Non-pigmented ciliary epithelial cell (primary cell): ENCODE results near the gene CNDP1.
"Not testable (repeated sequence)": the region's sequence is repeated elsewhere in the genome, so short reads cannot be mapped to it uniquely, and the experiment has no call there.

ENCODE experiments used
- DNase-seq: peaks from one replicate; pipeline ENCODE4 v3.0.0-alpha.2; 2010; ENCODE audit warnings: low read depth

Gene CNDP1, protein sequence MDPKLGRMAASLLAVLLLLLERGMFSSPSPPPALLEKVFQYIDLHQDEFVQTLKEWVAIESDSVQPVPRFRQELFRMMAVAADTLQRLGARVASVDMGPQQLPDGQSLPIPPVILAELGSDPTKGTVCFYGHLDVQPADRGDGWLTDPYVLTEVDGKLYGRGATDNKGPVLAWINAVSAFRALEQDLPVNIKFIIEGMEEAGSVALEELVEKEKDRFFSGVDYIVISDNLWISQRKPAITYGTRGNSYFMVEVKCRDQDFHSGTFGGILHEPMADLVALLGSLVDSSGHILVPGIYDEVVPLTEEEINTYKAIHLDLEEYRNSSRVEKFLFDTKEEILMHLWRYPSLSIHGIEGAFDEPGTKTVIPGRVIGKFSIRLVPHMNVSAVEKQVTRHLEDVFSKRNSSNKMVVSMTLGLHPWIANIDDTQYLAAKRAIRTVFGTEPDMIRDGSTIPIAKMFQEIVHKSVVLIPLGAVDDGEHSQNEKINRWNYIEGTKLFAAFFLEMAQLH

DNA sequence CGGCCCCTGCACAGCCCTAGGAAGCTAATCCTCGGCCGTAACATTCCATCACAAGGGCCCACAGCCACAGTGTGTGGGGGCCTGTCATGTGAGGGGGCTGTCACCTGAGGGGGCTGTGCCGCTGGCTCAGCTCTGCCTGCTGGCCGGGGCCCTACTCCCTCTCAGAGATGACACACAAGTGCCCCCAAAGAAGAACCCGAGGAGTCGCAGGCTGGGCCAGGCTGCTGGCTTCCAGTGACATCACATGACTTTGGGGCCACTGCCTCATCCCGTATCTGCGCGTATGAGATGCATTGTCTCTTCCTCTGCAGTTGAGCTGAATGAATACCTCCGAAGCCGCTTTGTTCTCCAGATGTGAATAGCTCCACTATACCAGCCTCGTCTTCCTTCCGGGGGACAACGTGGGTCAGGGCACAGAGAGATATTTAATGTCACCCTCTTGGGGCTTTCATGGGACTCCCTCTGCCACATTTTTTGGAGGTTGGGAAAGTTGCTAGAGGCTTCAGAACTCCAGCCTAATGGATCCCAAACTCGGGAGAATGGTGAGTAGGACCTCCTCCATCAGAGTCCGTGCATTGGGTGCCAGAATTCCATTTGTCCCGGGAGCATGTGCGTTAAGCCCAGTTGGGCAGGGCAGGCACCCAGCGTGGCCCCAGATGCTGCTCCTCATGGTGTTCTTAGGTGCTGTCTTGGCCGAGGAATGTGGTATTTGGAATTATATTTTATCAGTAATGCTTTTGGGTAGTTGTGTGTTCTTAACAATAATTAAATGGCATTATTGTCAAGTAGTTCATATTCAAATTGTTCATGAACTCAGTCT is at the start of gene CNDP1:
CNDP1 (plus strand) TSS at position 351 of the 820 bp plus-strand sequence; CDS start at position 519, 168 bp downstream.
- no peak for DNase-seq

DNA sequence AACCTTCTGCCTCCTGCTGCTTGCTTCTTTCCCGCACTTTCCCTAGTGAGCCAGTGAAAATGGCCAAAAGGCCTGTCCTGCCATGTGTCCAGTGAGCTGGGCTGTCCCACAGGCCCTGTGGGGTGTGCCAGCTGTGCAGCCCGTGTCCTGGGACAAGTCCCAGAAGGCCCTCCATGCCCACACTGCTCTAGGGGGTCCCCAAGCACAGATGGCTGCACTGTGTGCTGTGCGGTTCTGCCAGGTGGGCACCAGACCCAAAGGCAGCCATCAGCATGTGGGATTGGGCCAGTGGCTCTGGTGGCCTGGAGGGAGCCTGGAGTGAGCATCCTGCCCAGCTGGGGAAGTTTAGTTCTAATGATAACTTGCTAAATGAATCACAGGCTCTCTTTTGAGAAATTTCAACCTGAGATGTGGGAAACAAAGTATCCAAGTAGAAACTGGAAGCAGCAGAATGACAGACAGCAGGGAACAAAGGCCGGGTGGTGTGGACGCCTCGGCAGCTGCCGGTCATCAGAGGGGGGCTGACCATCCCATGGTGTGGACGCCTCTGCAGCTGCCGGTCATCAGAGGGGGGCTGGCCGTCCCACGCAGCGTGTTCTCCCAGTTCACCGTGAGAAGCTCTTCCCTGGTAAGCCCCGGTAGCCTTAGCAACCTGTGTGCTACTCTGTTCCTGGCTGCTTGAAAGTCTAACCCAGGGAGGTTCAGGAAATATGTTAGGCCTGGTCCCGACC is 48.0 kb upstream of the CNDP1 start:
- no peak for DNase-seq

DNA sequence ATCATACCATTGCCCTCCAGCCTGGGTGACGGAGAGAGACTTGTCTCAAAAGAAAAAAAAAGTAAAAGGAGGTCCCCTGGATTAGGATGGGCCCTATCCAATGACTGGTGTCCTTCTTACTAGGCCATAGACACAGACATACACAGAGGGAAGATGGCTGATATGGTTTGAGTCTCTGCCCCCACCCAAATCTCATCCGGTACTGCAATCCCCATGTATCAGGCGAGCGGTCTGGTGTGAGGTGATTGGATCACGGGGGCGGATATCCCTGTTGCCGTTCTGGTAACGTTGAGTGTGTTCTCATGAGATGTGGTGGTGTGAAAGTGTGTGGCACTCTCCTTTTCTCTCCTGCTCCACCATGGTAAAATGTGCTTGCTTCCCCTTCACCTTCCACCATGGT is 45.9 kb upstream of the CNDP1 start:
- no peak for DNase-seq

DNA sequence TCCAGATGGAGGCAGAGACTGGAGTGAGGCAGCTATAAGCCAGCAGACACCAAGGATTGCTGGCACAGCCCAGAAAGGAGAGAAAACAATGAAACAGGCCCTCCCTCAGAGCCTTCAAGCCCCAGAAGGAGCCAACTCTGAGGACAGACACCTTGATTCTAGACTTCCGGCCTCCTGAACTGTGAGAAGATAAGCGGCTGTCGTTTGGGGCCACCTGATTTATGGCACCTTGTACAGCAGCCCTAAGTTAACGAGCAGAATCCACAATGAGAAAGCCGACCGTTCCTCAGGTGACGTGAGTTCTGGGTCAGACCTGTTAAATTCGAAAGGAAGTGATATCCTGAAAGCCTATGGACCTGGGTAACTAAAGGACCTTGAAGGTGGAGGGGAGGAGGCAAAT is 45.4 kb upstream of the CNDP1 start:
- DNase-seq = no peak

DNA sequence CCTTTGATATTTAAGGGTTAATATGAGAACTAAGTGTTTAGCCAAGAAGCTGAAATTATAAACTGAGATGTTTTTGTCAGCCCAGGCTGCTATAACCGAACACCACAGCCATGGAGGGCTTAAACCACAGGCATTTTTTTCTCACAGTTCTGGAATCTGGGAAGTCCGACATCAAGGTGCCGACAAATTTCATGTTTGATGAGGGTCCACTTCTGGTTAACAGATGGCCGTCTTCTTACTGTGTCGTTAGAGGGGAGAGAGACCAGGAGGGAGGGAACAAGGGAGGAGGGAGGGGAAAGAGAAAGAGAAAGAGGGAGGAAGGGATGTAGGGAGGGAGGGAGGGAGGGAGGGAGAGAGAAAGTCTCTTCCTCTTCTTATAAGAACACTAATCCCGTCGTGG is 44.6 kb upstream of the CNDP1 start:
- no peak for DNase-seq

DNA sequence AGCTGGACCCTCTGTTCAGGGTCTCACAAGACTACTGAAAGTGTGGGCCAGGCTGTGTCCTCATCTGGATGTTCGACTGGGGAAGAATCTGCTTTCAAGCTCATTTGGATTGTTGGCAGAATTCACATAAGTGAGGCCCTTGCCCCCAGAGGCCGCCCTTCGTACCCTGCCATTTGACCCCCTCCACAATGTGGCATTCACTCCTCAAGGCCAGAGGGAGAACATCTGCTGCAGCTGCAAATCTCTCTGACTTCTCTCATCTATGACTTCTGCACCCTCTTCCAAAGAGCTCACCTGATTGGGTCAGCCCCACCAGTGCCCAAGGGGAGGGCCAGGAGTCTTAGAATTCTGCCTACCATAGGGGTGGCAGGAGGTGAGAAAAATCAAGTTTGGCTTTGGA is 42.0 kb upstream of the CNDP1 start:
- no peak for DNase-seq

DNA sequence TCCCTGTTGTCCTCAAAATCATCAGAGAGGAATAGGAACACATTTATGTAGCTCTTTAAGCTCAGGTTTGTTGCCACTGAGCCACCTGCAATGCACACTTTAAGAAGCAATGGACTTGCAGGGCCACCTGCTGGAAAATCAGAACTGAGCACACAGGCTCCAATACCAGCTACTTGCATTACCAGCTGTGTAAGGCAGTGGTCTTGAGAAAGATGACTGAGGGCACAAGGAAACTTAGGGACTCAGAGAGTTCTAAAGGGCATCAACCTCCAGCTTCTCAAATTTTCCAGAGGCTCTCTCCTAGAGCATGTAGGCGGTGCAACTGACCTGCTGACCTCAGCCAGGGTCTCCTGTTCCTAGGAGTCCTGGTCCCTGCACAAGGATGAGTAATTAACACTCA is 40.6 kb upstream of the CNDP1 start:
- peak; percentile 44 for DNase-seq

DNA sequence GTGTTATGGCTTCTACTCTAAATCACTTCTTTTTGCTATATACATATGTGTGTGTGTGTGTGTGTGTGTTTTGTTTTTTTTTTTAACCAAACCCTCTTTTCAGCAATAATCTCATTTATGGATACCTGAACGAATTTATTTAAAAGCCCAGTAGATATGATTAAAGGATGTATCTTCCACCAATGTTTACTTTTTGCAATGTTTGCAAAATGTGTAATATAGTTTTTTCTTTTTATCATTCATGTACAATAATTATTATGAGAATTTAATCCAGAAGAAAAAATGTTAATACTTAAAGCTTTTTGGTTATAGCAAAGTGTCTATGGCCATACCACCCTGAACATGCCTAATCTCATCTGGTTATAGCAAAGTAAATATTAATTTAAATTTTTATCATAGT is 39.8 kb upstream of the CNDP1 start:
- DNase-seq = no peak

DNA sequence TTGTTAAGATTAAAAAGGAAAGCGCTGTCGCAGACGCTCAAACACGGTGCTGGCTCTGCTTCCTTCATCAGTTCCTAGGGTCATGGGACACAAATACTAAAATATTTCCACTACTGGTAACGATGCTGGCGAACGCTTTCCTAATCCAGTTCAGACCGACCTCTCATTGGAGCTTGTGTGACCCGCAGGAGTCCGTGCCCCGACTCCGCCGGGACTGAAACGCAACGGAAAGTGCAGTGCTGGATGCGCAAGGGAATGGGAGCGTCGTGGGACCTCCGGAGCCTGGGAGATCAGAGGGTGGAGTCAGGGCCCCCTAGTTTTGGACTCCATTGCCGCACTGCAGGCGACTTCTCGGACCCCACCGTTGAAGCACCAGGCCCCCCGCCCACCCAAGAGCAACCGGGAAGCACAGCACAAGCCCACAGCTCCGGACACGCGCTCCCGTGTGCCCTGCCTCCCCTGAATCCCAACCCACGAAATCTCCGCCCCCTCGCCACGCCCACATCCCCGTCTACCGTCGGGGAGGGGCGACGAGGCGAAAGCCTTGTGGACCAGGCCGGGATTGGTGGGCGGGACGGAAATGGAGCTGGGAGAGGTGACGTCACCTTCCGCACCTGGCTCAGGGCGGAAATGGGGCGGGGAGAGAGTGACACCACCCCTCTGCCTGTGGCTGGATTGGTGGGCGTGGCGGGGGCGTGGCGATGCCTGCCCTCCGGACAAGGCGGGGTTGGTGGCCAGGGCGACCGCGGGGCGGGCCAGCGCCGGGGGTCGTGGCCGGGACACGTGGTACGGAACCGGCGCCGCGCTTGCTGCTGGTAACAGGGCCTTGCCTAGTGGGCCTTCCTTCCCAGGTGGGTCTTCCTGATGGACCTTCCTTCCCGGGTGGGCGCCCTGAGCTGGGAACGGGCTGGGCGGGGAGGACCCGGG is 38.5 kb upstream of the CNDP1 start, which contains the start of gene CNDP2:
CNDP2 (plus strand) TSS at position 783 of the 927 bp plus-strand sequence. CDS start 3,611 bp downstream, outside the sequence.
- DNase-seq = peak; percentile 91

DNA sequence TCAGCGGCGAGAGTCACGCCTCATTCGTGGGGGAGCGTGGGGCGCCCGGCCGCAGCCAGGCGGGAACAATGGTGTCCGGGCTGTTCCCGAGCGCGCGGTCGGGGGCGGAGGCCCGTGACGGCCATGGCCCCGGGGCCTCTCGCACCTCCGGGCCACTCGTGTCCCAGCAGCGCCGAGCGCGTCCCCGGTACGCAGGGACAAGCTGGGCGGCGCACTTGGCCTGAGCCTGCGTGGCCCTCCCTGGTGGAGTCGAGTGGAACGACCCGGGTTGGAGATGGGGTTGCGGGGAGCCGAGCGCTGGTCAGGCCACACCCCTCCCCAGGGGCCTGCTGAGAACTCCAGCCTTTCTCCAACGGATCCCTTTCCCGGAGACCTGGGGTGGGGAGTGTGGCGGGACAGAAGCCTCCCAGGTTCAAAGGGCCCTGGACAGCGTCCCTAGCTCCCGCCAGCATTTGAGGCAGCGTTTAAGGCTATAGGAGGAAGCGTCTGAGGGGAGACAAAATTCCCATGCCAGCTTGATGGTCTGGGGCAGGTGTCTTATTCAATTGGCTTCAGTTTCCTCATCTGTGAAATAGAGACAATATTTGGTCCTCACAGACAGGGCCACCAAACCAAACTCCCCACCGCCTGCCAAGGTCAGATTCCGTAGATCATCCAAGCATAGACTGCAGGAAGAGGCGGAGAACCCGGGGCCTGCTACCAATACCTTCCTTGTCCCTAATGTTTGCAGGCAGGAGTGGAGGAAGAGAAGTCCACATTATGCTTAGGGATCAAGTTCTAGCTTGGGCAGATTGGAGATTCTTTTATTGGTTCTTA is 37.6 kb upstream of the CNDP1 start:
- DNase-seq = no peak

DNA sequence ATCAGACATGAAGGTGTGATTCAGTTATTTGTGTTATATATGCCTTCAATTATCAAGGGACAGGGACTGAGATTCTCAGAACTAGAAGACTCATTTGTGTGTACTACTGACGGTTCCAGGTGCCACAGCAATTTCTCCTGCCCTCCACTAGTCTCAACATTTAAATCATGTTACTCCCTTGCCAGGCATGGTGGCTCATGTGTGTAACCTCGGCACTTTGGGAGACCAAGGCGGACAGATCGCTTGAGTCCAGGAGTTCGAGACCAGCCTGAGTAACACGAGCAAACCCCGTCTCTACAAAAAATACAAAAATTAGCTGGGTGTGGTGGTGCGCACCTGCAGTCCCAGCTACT is 37.0 kb upstream of the CNDP1 start:
- DNase-seq = no peak

DNA sequence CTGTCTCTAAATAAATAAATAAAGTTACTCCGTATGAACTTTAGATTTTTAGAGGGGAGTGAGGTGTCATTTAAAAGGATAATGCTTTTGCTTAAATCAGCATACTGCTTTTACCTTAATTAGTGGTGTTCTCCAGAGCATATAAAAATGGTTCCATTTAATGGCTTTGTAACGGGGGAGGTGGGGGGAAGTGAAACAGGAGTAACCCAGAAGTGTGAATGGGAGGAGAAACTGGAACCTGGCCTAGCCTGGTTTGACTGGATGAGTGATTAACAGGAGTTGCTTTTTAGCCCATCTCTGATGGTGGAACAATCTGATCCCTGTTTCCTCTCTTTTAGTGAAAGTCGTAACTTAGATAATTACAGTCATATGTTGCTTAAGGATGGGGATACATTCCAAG is 36.5 kb upstream of the CNDP1 start:
- no peak for DNase-seq

DNA sequence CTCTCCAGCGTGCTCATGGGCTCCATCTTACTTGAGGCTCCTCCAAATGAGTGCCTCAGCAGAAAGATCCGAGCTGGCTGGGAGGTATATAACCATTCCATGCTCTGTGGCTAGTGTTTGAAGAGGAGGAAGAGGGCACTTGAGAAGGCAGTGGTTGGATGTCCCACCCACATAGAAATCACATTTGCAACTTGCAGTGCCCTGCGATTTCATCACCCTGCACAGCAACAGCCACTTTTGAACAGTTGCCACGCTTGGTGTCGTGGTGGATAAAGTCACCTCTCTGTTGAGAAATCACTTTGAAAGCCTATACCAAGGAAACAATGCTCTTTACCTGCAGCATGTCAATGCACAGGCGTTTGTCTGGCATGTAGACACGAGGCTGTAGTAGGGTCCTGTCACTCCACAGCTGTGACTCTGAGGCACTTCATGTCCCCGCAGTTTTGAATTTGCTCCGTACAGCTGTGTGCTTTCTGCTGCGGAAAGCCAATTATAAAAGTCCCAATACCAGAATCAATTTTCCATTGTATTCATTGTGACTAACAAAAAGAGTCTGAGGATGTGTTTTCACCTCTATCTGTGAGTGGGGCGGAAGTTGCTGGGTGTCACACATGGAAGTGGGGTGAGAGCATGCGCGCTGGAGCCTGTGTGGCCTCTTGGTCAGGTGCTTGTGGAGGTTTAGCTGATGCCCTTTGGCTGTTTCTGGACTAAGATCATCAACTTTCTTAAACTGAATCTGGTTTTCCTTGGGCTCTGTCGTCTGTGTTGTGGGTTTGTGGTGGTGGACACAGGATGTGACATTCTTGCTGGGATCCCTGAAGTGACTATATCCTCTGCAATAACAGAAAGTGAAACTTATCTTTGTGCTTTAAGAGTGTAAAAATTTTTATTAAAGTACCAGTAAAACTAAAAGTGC is 35.3 kb upstream of the CNDP1 start:
- DNase-seq = no peak

DNA sequence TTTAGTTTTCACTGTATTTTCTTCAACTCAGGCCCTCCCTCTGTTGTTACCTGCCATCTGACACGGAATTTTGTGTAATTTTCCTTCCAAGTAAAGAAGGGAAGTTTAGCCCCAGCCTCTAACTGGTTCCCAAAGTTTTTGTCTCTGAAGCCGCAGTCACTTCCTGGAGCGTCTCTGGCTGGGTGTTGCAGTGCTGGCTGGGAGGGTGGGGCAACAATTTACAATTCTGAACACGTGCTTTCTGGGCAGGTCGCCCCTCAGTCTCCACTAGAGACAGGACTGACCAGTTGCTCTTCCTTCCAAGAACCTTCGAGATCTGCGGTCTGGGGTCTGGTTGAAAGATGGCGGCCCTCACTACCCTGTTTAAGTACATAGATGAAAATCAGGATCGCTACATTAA is 34.7 kb upstream of the CNDP1 start:
- DNase-seq = no peak

DNA sequence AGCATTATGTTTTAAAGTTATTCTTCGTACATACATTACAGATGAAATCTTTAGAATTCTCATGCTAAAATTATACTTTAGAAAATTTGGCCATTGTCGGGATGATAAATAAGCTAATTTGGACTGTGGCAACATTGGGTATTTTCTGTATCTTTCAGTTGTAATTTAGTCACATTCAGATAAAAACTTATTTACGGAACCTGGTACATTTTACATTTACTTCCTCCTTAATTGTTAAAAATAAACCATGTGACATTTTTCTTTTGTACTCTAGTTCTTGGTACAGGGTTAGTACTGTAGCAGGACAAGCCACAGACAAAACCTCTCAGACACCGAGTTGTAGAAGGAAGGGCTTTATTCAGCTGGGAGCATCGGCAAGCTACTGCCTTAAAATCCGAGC is 33.9 kb upstream of the CNDP1 start:
- DNase-seq = no peak

DNA sequence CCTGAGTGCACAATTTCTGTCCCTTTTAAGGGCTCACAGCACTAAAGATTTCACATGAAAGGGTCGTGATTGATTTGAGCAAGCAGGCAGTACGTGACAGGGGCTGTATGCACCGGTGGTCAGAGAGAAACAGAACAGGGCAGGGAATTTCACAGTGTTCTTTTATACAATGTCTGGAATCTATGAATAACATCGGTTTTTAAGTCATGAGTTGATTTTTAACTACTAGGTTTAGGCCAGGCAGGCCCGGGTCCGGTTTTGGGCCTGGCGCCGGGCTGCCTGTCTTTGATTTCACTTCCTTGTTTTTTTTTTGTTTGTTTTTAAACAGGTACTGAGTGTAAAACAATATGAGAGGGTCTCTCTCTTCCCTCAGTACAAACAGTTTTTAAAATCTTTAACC is 33.5 kb upstream of the CNDP1 start:
- DNase-seq = not testable (repeated sequence)

DNA sequence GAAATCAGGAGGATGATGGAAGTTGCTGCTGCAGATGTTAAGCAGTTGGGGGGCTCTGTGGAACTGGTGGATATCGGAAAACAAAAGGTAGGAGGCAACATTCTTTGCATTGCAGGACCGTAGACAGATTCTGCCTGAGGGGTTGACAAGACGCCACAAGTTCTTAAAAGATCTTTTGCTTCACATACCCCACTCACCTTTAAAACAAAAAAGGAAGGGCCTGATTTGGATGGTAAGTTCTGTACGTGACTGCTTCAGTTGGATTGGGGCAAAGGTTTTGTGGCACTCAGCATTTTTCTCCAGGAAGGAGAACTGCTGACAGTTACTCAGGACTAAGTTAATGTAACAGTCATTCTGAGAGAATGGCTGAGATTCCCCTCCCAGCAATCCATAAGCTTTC is 32.9 kb upstream of the CNDP1 start:
- DNase-seq = no peak

DNA sequence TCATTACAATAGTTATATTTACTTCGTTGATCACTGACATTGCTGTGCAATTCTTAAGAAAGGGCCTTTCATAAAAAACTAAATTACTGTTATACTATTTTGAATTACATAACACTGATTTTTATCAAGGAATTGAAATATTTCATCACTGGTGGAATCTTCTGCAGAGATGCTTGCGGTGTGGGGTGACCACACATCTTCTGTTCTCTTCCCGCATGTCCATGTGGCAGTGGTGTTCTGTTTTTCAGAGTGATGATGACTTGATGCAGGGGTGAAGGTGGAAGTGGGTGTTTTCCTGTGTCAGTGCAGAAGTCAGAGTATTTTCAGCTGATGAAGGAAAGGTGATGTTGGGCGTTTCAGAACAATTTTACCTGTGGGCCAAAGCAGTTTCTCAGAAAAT is 31.2 kb upstream of the CNDP1 start:
- DNase-seq = no peak

DNA sequence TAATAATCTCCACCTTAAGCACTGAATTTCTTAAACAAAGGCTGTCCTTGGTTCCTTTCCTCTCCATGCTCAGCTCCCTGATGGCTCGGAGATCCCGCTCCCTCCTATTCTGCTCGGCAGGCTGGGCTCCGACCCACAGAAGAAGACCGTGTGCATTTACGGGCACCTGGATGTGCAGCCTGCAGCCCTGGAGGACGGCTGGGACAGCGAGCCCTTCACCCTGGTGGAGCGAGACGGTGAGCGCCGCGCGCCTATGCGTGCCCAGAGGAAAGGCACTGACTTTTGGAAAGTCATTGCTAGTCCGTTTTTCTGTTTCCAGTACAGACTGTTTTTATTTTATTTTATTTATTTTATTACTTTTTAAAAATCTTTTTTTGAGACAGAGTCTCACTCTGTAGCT is 28.5 kb upstream of the CNDP1 start:
- DNase-seq = no peak
